ENCODE data around the gene ANGPTL7. TPM values are rescaled to one million over a fixed set of nuclear protein-coding genes. Genes with fewer than 3 reads are reported as not detected.

The ANGPTL7 gene
- total RNA-seq, 1 experiment from 2014 or later, result not detected

GRCh38 chr1:11142618-11143391 is 46.4 kb upstream of the ANGPTL7 start:
- DNase-seq (ENCODE audit: low read depth, low spot score), result no peak
- CTCF ChIA-PET, result no interaction called here
- intact Hi-C loops (cut with micrococcal nuclease), result no loop called here

GRCh38 chr1:11143401-11143800 is 45.8 kb upstream of the ANGPTL7 start:
- ATAC-seq (no peak), DNase-seq (ENCODE audit: low read depth, low spot score) (no peak)
- Histone ChIP-seq H2AFZ (ENCODE audit: low read depth, low read length, poor library complexity, severe bottlenecking) (no peak overlapping the region), H3K27ac (ENCODE audit: low read depth, low read length) (no peak overlapping the region), H3K79me2 (ENCODE audit: insufficient read depth, low read length) (no peaks in the 10 kb centered on the region), H3K9me3 (ENCODE audit: control insufficient read depth in 1 of 2, insufficient read depth in 1 of 2, low read depth in 1 of 2, low read length in 2 of 2) (no peaks in the 10 kb centered on the region), H3K4me2 (ENCODE audit: low read length) (no peak overlapping the region), H3K9ac (ENCODE audit: low read length) (no peak overlapping the region), H3K36me3 (ENCODE audit: control insufficient read depth in 1 of 2, insufficient read depth in 2 of 2, low read length in 2 of 2) (peaks cover 17 to 33% of the 10 kb centered on the region in 2 experiments; a peak in 3 of 4 replicates), H4K20me1 (ENCODE audit: insufficient read depth) (no peaks in the 10 kb centered on the region), H3K9me2 (ENCODE audit: insufficient read depth) (no peaks in the 10 kb centered on the region), H3K27me3 (ENCODE audit: insufficient read depth, low read length) (no peaks in the 10 kb centered on the region), H3K4me1 (ENCODE audit: control insufficient read depth in 1 of 2, insufficient read depth in 2 of 2, low read length in 2 of 2) (no peaks in the 10 kb centered on the region), H3K4me3 (replicated peaks in 1 of 2; ENCODE audit: low read depth in 1 of 2, low read length in 2 of 2) (no peak overlapping the region)
- BruUV-seq (replicated peaks), result no TSS peak
- POLR2A ChIA-PET, result no interaction called here
- CTCF ChIA-PET, result no interaction called here
- TF ChIP-seq JUND (IDR thresholded peaks at IDR 0.05) (no peak), ELF1 (IDR thresholded peaks at IDR 0.05; ENCODE audit: borderline replicate concordance, low read depth) (no peak), EGR1 (IDR thresholded peaks at IDR 0.05; ENCODE audit: low read depth) (no peak), YY1 (IDR thresholded peaks at IDR 0.05; ENCODE audit: extremely low read depth, insufficient replicate concordance, low read depth, low read length) (no peak), EZH2phosphoT487 (IDR thresholded peaks at IDR 0.05; ENCODE audit: borderline replicate concordance) (no peak), ATF3 (IDR thresholded peaks at IDR 0.05) (no peak), POLR2A (IDR thresholded peaks at IDR 0.05; ENCODE audit: borderline replicate concordance, extremely low read depth, insufficient read depth, insufficient read length) (no peak)
- RAD21 ChIA-PET (ENCODE audit: low non-redundant PET in 1 of 2, low total read pairs in 2 of 2, uncharacterized antibody in 2 of 2, unreplicated experiment in 2 of 2), result no interaction called here
- intact Hi-C loops (cut with micrococcal nuclease), result no loop called here

More at GRCh38 chr1:11142618-11143391, 46.4 kb upstream of the ANGPTL7 start:
- Histone ChIP-seq H3K4me3 (replicated peaks in 1 of 2; ENCODE audit: low read depth in 1 of 2, low read length in 2 of 2) (no peak overlapping the region), H4K20me1 (ENCODE audit: insufficient read depth) (no peaks in the 10 kb centered on the region), H3K27ac (ENCODE audit: low read depth, low read length) (no peak overlapping the region), H3K4me2 (ENCODE audit: low read length) (no peak overlapping the region), H3K27me3 (ENCODE audit: insufficient read depth, low read length) (no peaks in the 10 kb centered on the region), H3K9me2 (ENCODE audit: insufficient read depth) (no peaks in the 10 kb centered on the region), H3K9ac (ENCODE audit: low read length) (no peak overlapping the region), H3K9me3 (ENCODE audit: control insufficient read depth in 1 of 2, insufficient read depth in 1 of 2, low read depth in 1 of 2, low read length in 2 of 2) (no peaks in the 10 kb centered on the region), H2AFZ (ENCODE audit: low read depth, low read length, poor library complexity, severe bottlenecking) (no peak overlapping the region), H3K36me3 (ENCODE audit: control insufficient read depth in 1 of 2, insufficient read depth in 2 of 2, low read length in 2 of 2) (peaks cover 17 to 36% of the 10 kb centered on the region in 2 experiments; a peak in 3 of 4 replicates), H3K4me1 (ENCODE audit: control insufficient read depth in 1 of 2, insufficient read depth in 2 of 2, low read length in 2 of 2) (no peaks in the 10 kb centered on the region), H3K79me2 (ENCODE audit: insufficient read depth, low read length) (no peaks in the 10 kb centered on the region)
- ChIA-PET POLR2A (no interaction called here), RAD21 (ENCODE audit: low non-redundant PET in 1 of 2, low total read pairs in 2 of 2, uncharacterized antibody in 2 of 2, unreplicated experiment in 2 of 2) (no interaction called here)
- ATAC-seq, result no peak
- TF ChIP-seq YY1 (IDR thresholded peaks at IDR 0.05; ENCODE audit: extremely low read depth, insufficient replicate concordance, low read depth, low read length), result no peak
- TF ChIP-seq CEBPB (IDR thresholded peaks at IDR 0.05; ENCODE audit: low read depth), result no peak
- TF ChIP-seq EZH2 (IDR thresholded peaks at IDR 0.05), result no peak
- no peak for TF ChIP-seq FOSL1 (IDR thresholded peaks at IDR 0.05; ENCODE audit: low read depth)
- no peak for TF ChIP-seq ATF3 (IDR thresholded peaks at IDR 0.05)
- TF ChIP-seq ELF1 (IDR thresholded peaks at IDR 0.05; ENCODE audit: borderline replicate concordance, low read depth), result no peak
- BruUV-seq (replicated peaks), result no TSS peak
